Aorta (tissue), 5 donors: ENCODE results near the gene MYH11. TPM values are rescaled to one million over a fixed set of nuclear protein-coding genes. Genes with fewer than 3 reads are reported as not detected.

Experiments
- ATAC-seq: fragments of 200-7000 bp; cut with Tn5 transposase; one replicate; pipeline ENCODE4 v1.9.1; 2022; ENCODE audit warnings: moderate library complexity; ENCODE audit not compliant: low FRiP score
- DNase-seq, 2 donors: peaks; one replicate each; pipeline ENCODE4 v3.0.0-alpha.2; 2020
- H3K27ac ChIP-seq, 2 donors: one replicate each; pipeline ENCODE4 v1.5.1; 2013; ENCODE audit warnings: low read length in 2 of 2, mild to moderate bottlenecking in 2 of 2, moderate library complexity in 2 of 2, control low read depth in 1 of 2, inconsistent platforms in 1 of 2, low read depth in 1 of 2
- H3K27me3 ChIP-seq, 2 donors: one replicate each; pipeline ENCODE4 v1.6.1; 2013; ENCODE audit warnings: control low read depth in 1 of 2, low read length in 1 of 2, mild to moderate bottlenecking in 1 of 2, moderate library complexity in 1 of 2; ENCODE audit not compliant: insufficient read depth in 2 of 2, control insufficient read depth in 1 of 2
- H3K36me3 ChIP-seq, 2 donors: one replicate each; pipeline ENCODE4 v1.6.1; 2013; ENCODE audit warnings: control low read depth in 1 of 2, low read length in 1 of 2, mild to moderate bottlenecking in 1 of 2; ENCODE audit not compliant: insufficient read depth in 2 of 2, control insufficient read depth in 1 of 2
- H3K4me1 ChIP-seq, 2 donors: one replicate each; pipeline ENCODE4 v1.6.1; 2013; ENCODE audit warnings: low read length in 2 of 2, control low read depth in 1 of 2, mild to moderate bottlenecking in 1 of 2, moderate library complexity in 1 of 2; ENCODE audit not compliant: insufficient read depth in 2 of 2, control insufficient read depth in 1 of 2
- H3K4me3 ChIP-seq, 2 donors: one replicate each; pipeline ENCODE4 v1.5.1; 2013; ENCODE audit warnings: low read length in 2 of 2, control low read depth in 1 of 2, mild to moderate bottlenecking in 1 of 2
- H3K9me3 ChIP-seq: one replicate; pipeline ENCODE4 v1.6.1; 2013; ENCODE audit warnings: mild to moderate bottlenecking, low read length; ENCODE audit not compliant: control insufficient read depth
- WGBS, 2 donors: extraction: QIAGEN DNeasy Blood & Tissue Kit; methylation state at CpG; one replicate each; pipeline ENCODE4 v1.1.7; 2013; 5-methylcytosine and 5-hydroxymethylcytosine counted together
- intact Hi-C, 2 donors: fragments of 100-400 bp; cut with DNase I; formaldehyde crosslinking; loops; one replicate each; pipeline versions ENCODE4 v1.14.2 to v1.15.0; 2022
- long read RNA-seq, 2 donors: library from polyadenylated mRNA; unstranded; transcript quantifications; one replicate each; pipeline ENCODE4 v2.0.0, GENCODE V29; 2020 to 2021
- polyA plus RNA-seq, 2 donors: library from polyadenylated mRNA; stranded (reverse); fragments of 200-250 nt; gene quantifications; one replicate each; pipeline ENCODE4 v1.2.3, GENCODE V29; 2013
- total RNA-seq, 2 donors: library from RNA; stranded (reverse); fragmentation: NEBNext Ultra II Directional; extraction: Animal tissue kit (Norgen Biotek cat#: 25700); gene quantifications; one replicate each; pipeline ENCODE4 v1.2.1, GENCODE V29; 2021
- donor health status: healthy with polysubstance abuse.
- donor health status: Bipolar disorder and iron deficiency.
- donor health status: DM: no; HTN: no; CAD: no.
- donor health status: DM: no; HTN: no; CAD: no.
- donor health status: DM: yes; HTN: yes; CAD: no.

MYH11 gene
- total RNA-seq (1,000 to 10,000 TPM; 1,606 to 2,053 TPM), polyA plus RNA-seq (100 to 1,000 TPM; 631 to 732 TPM)
- long read RNA-seq, donor 1, full-length matches to known transcripts: 244 of 7,547 reads
- long read RNA-seq, donor 1, partial matches to known transcripts: 6,963 of 7,547 reads
- long read RNA-seq, donor 1, other reads (novel, unspliced or antisense): 340 of 7,547 reads
- long read RNA-seq, donor 2, full-length matches to known transcripts: 158 of 1,125 reads
- long read RNA-seq, donor 2, partial matches to known transcripts: 799 of 1,125 reads
- long read RNA-seq, donor 2, other reads (novel, unspliced or antisense): 168 of 1,125 reads

- no peaks in the 10 kb centered on the region for H3K27me3 ChIP-seq
- H3K4me3 ChIP-seq: peak within 1 kb of the TSS; percentile 83 to 99
- peak; percentile 80 for ATAC-seq
- H3K4me1 ChIP-seq: no peaks in the 10 kb centered on the region
- H3K27ac ChIP-seq: peak within 1 kb of the TSS; percentile 96 to 97
- DNase-seq: peak; percentile 67 to 90
- H3K36me3 ChIP-seq: no peaks in the 10 kb centered on the region
- H3K9me3 ChIP-seq: no peaks in the 10 kb centered on the region
- intact Hi-C loops: loop anchor here in 1 of 2 donors (10.0 kb wide), 1 partner anchor 228 kb away; no protein-coding TSS in a partner anchor
- 1% methylated on average over 43 to 49 of the region's 49 CpGs for WGBS, 2 donors
These were observed at the start of gene MYH11 for GRCh38 chr16:15856901-15857698. Gene MYH11 (minus strand): TSS chr16:15857028. CDS start chr16:15838252, 18,776 bp downstream.

GRCh38 chr16:15906439-15906838, 49.6 kb upstream of the MYH11 start:
- Histone ChIP-seq H3K9me3 (no peaks in the 10 kb centered on the region), H3K36me3 (no peaks in the 10 kb centered on the region), H3K27ac (no peak overlapping the region), H3K4me1 (no peaks in the 10 kb centered on the region), H3K4me3 (no peak overlapping the region), H3K27me3 (no peaks in the 10 kb centered on the region)
- 74% methylated on average over 2 of the region's 2 CpGs for WGBS, 2 donors
- ATAC-seq (no peak), DNase-seq (peak in 1 of 2 donors; percentile 56)
- intact Hi-C loops: no loop called here

- no peak overlapping the region for H3K4me3 ChIP-seq
- DNase-seq (no peak), ATAC-seq (no peak)
- no peaks in the 10 kb centered on the region for H3K27me3 ChIP-seq
- no peaks in the 10 kb centered on the region for H3K9me3 ChIP-seq
- intact Hi-C loops: no loop called here
- H3K36me3 ChIP-seq: no peaks in the 10 kb centered on the region
- no peak overlapping the region for H3K27ac ChIP-seq
- whole genome bisulfite sequencing, 2 donors: 96 to 98% methylated on average over 5 of the region's 5 CpGs
- H3K4me1 ChIP-seq: no peaks in the 10 kb centered on the region
These were observed 47.1 kb upstream of the MYH11 start for GRCh38 chr16:15903960-15904359.

- no peak for ATAC-seq
- 83% methylated on average over 6 of the region's 6 CpGs for WGBS, 2 donors
These were observed 44.2 kb upstream of the MYH11 start for GRCh38 chr16:15900901-15901500.

GRCh38 chr16:15900357-15900756, 43.5 kb upstream of the MYH11 start:
- Histone ChIP-seq H3K9me3 (no peaks in the 10 kb centered on the region), H3K4me1 (no peaks in the 10 kb centered on the region), H3K4me3 (no peak overlapping the region), H3K27me3 (no peaks in the 10 kb centered on the region), H3K36me3 (no peaks in the 10 kb centered on the region), H3K27ac (no peak overlapping the region)
- DNase-seq (no peak), ATAC-seq (no peak)
- 94 to 99% methylated on average over 3 of the region's 3 CpGs for WGBS, 2 donors
- intact Hi-C loops: no loop called here

More at GRCh38 chr16:15900901-15901500, 44.2 kb upstream of the MYH11 start:
- Histone ChIP-seq H3K36me3 (no peaks in the 10 kb centered on the region), H3K9me3 (no peaks in the 10 kb centered on the region), H3K27me3 (no peaks in the 10 kb centered on the region), H3K4me3 (no peak overlapping the region), H3K4me1 (no peaks in the 10 kb centered on the region), H3K27ac (no peak overlapping the region)
- DNase-seq: no peak
- intact Hi-C loops: no loop called here

GRCh38 chr16:15899538-15900100, 42.8 kb upstream of the MYH11 start:
- intact Hi-C loops: loop anchor here in 1 of 2 donors (10.0 kb wide), 1 partner anchor 45 kb away; the partner anchor contains the start of gene ABCC1
- DNase-seq: no peak
- Histone ChIP-seq H3K36me3 (no peaks in the 10 kb centered on the region), H3K27me3 (no peaks in the 10 kb centered on the region), H3K4me1 (no peaks in the 10 kb centered on the region), H3K9me3 (no peaks in the 10 kb centered on the region), H3K4me3 (no peak overlapping the region), H3K27ac (no peak overlapping the region)
- 69 to 71% methylated on average over 9 of the region's 9 CpGs for WGBS, 2 donors
- ATAC-seq: no peak

- 96 to 98% methylated on average over 6 of the region's 6 CpGs for WGBS, 2 donors
- no peaks in the 10 kb centered on the region for H3K9me3 ChIP-seq
- intact Hi-C loops: loop anchor here in 1 of 2 donors (10.0 kb wide), 1 partner anchor 46 kb away; the partner anchor contains the start of gene ABCC1
- H3K4me1 ChIP-seq: no peaks in the 10 kb centered on the region
- no peaks in the 10 kb centered on the region for H3K36me3 ChIP-seq
- ATAC-seq: no peak
- H3K27ac ChIP-seq: no peak overlapping the region
- no peaks in the 10 kb centered on the region for H3K27me3 ChIP-seq
- DNase-seq: no peak
- no peak overlapping the region for H3K4me3 ChIP-seq
These were observed 41.8 kb upstream of the MYH11 start for GRCh38 chr16:15898654-15899053.

GRCh38 chr16:15897834-15898254, 41.0 kb upstream of the MYH11 start:
- no peak for DNase-seq
- 68 to 70% methylated on average over 5 of the region's 5 CpGs for WGBS, 2 donors
- Histone ChIP-seq H3K27ac (no peak overlapping the region), H3K36me3 (no peaks in the 10 kb centered on the region), H3K4me1 (no peaks in the 10 kb centered on the region), H3K27me3 (no peaks in the 10 kb centered on the region), H3K4me3 (no peak overlapping the region), H3K9me3 (no peaks in the 10 kb centered on the region)
- no peak for ATAC-seq
- intact Hi-C loops: loop anchor here in 1 of 2 donors (10.0 kb wide), 1 partner anchor 47 kb away; the partner anchor contains the start of gene ABCC1
